ENCODE measurements around the gene PTGS2.
"Not testable (repeated sequence)": the region's sequence is repeated elsewhere in the genome, so short reads cannot be mapped to it uniquely, and the experiment has no call there.

GRCh38 chr1:186637567-186637966 is 42.7 kb downstream of the PTGS2 start:
- TF ChIP-seq CTCF (conservative IDR thresholded peaks at IDR 0.05 in 1 of 2, IDR thresholded peaks at IDR 0.05 in 1 of 2; ENCODE audit: low read depth in 1 of 2, low read length in 2 of 2); EZH2 (IDR thresholded peaks at IDR 0.05; ENCODE audit: low read length, missing control alignments): not testable (repeated sequence)

All from fibroblast of lung (primary cell).